ENCODE measurements around the gene OTOL1. TPM values are rescaled to one million over a fixed set of nuclear protein-coding genes. Genes with fewer than 3 reads are reported as not detected.

The OTOL1 gene
- polyA plus RNA-seq, 1 experiment: not detected

GRCh38 chr3:161550491-161551195 is 54.0 kb downstream of the OTOL1 start:
- Histone ChIP-seq H3K4me3 (ENCODE audit: low read depth, low read length) (no peak overlapping the region), H3K27ac (ENCODE audit: low read depth, low read length) (no peak overlapping the region), H3K9me3 (ENCODE audit: control insufficient read depth, insufficient read depth, low read length) (no peaks in the 10 kb centered on the region), H3K27me3 (ENCODE audit: control insufficient read depth, insufficient read depth, low read length) (no peaks in the 10 kb centered on the region)
- DNase-seq (ENCODE audit: low read depth, low spot score): no peak
- CTCF ChIA-PET: interaction anchor here (1.2 kb wide), 1 partner anchor 41 kb away, joined by 3 read pairs; no protein-coding TSS in a partner anchor
- POLR2A ChIA-PET: no interaction called here
- TF ChIP-seq CTCF (IDR thresholded peaks at IDR 0.05; ENCODE audit: low read depth, low read length): no peak

GRCh38 chr3:161551697-161552096 is 55.1 kb downstream of the OTOL1 start:
- ChIA-PET CTCF (no interaction called here), POLR2A (no interaction called here)
- Histone ChIP-seq H3K27ac (ENCODE audit: low read depth, low read length) (no peak overlapping the region), H3K9me3 (ENCODE audit: control insufficient read depth, insufficient read depth, low read length) (no peaks in the 10 kb centered on the region), H3K4me3 (ENCODE audit: low read depth, low read length) (no peak overlapping the region), H3K27me3 (ENCODE audit: control insufficient read depth, insufficient read depth, low read length) (no peaks in the 10 kb centered on the region)
- no peak for DNase-seq (ENCODE audit: low read depth, low spot score)
- TF ChIP-seq CTCF (IDR thresholded peaks at IDR 0.05; ENCODE audit: low read depth, low read length): no peak

DNA sequence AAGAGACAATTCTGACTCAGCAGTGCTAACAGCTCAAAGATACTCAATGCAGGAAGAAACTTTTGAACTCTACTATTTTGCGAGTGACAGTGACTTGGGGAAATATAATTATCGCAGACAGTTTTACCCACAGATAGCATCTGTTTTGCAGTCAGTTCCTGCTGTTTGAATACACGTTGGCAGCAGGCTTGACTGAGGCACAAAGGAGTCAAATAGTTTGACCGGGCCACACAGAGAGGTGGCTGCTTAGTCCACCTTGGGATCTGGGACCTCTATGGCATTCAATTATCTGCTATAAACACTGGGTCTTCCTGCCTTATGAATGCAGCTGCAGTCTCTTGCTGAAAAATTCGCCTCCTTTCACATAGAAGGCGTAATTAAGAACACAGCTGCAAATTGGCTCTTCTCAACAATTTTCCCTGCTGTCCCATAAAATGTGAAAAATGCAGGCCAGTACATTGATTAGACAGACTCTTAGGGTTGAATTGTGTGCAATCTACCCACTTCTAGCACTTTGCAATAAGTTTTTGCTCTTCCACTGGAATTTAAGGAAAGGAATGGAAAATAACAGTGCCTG is 56.5 kb downstream of the OTOL1 start:
- H3K9me3 ChIP-seq (ENCODE audit: control insufficient read depth, insufficient read depth, low read length): no peaks in the 10 kb centered on the region
- POLR2A ChIA-PET: no interaction called here
- no peak for TF ChIP-seq CTCF (IDR thresholded peaks at IDR 0.05; ENCODE audit: low read depth, low read length)
- no peak overlapping the region for H3K4me3 ChIP-seq (ENCODE audit: low read depth, low read length)
- H3K27me3 ChIP-seq (ENCODE audit: control insufficient read depth, insufficient read depth, low read length): no peaks in the 10 kb centered on the region
- CTCF ChIA-PET: no interaction called here
- no peak overlapping the region for H3K27ac ChIP-seq (ENCODE audit: low read depth, low read length)
- DNase-seq (ENCODE audit: low read depth, low spot score): no peak

Other genes with a start within 250 kb of the OTOL1 start
- gene SPTSSB, start 125.3 kb upstream of the OTOL1 start, polyA plus RNA-seq (2011; rRNA removed): not detected in 2 replicates

Measured in AG04450 (cell line).